ENCODE data around the gene FECH. TPM values are rescaled to one million over a fixed set of nuclear protein-coding genes. Genes with fewer than 3 reads are reported as not detected.

The FECH gene
- total RNA-seq, 1 donor from 2014 or later = 37.0 TPM

- H3K9me3 ChIP-seq (replicated peaks) = peaks cover 3% of the 10 kb centered on the region
- no peak for DNase-seq
- H3K27ac ChIP-seq (replicated peaks) = no peak overlapping the region
- H3K4me1 ChIP-seq = no peaks in the 10 kb centered on the region
- H3K36me3 ChIP-seq = no peaks in the 10 kb centered on the region
- intact Hi-C loops (cut with micrococcal nuclease) = no loop called here
- peaks cover 27% of the 10 kb centered on the region for H3K27me3 ChIP-seq (ENCODE audit: low read depth)
- TF ChIP-seq, protein P1, sequence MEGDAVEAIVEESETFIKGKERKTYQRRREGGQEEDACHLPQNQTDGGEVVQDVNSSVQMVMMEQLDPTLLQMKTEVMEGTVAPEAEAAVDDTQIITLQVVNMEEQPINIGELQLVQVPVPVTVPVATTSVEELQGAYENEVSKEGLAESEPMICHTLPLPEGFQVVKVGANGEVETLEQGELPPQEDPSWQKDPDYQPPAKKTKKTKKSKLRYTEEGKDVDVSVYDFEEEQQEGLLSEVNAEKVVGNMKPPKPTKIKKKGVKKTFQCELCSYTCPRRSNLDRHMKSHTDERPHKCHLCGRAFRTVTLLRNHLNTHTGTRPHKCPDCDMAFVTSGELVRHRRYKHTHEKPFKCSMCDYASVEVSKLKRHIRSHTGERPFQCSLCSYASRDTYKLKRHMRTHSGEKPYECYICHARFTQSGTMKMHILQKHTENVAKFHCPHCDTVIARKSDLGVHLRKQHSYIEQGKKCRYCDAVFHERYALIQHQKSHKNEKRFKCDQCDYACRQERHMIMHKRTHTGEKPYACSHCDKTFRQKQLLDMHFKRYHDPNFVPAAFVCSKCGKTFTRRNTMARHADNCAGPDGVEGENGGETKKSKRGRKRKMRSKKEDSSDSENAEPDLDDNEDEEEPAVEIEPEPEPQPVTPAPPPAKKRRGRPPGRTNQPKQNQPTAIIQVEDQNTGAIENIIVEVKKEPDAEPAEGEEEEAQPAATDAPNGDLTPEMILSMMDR (IDR thresholded peaks at IDR 0.05; ENCODE audit: borderline replicate concordance) = no peak
- no peak overlapping the region for H3K4me3 ChIP-seq
Observed at GRCh38 chr18:57519668-57520424, 66.7 kb downstream of the FECH start.

GRCh38 chr18:57518533-57518932 lies 68.0 kb downstream of the FECH start:
- Histone ChIP-seq H3K27ac (replicated peaks) (no peak overlapping the region), H3K36me3 (no peaks in the 10 kb centered on the region), H3K27me3 (ENCODE audit: low read depth) (peaks cover 27% of the 10 kb centered on the region), H3K4me1 (no peaks in the 10 kb centered on the region), H3K4me3 (no peak overlapping the region), H3K9me3 (replicated peaks) (no peaks in the 10 kb centered on the region)
- DNase-seq = no peak
- TF ChIP-seq, protein P1 (IDR thresholded peaks at IDR 0.05; ENCODE audit: borderline replicate concordance) = no peak
- intact Hi-C loops (cut with micrococcal nuclease) = no loop called here

- intact Hi-C loops (cut with micrococcal nuclease) = no loop called here
- Histone ChIP-seq H3K4me3 (no peak overlapping the region), H3K27me3 (ENCODE audit: low read depth) (peaks cover 27% of the 10 kb centered on the region), H3K4me1 (no peaks in the 10 kb centered on the region), H3K27ac (replicated peaks) (no peak overlapping the region), H3K9me3 (replicated peaks) (no peaks in the 10 kb centered on the region), H3K36me3 (no peaks in the 10 kb centered on the region)
- DNase-seq = no peak
- TF ChIP-seq, protein P1 (IDR thresholded peaks at IDR 0.05; ENCODE audit: borderline replicate concordance) = no peak
Observed at GRCh38 chr18:57516056-57516455, 70.4 kb downstream of the FECH start.

GRCh38 chr18:57505231-57505630 lies 81.3 kb downstream of the FECH start:
- Histone ChIP-seq H3K27ac (replicated peaks) (no peak overlapping the region), H3K4me1 (no peaks in the 10 kb centered on the region), H3K9me3 (replicated peaks) (no peaks in the 10 kb centered on the region), H3K27me3 (ENCODE audit: low read depth) (peaks cover 23% of the 10 kb centered on the region), H3K4me3 (no peak overlapping the region), H3K36me3 (no peaks in the 10 kb centered on the region)
- TF ChIP-seq, protein P1 (IDR thresholded peaks at IDR 0.05; ENCODE audit: borderline replicate concordance) = no peak
- DNase-seq = no peak
- intact Hi-C loops (cut with micrococcal nuclease) = no loop called here

- H3K27me3 ChIP-seq (ENCODE audit: low read depth) = peaks cover 9% of the 10 kb centered on the region
- no peak overlapping the region for H3K27ac ChIP-seq (replicated peaks)
- intact Hi-C loops (cut with micrococcal nuclease) = no loop called here
- no peaks in the 10 kb centered on the region for H3K9me3 ChIP-seq (replicated peaks)
- TF ChIP-seq, protein P1 (IDR thresholded peaks at IDR 0.05; ENCODE audit: borderline replicate concordance) = no peak
- peaks cover 4% of the 10 kb centered on the region for H3K4me1 ChIP-seq
- no peak overlapping the region for H3K4me3 ChIP-seq
- DNase-seq = no peak
- no peaks in the 10 kb centered on the region for H3K36me3 ChIP-seq
Observed at GRCh38 chr18:57502624-57503023, 83.9 kb downstream of the FECH start.
